Stimulated activated naive CD8-positive, alpha-beta T cell treated with anti-CD3 and anti-CD28 coated beads, Interleukin-15, Interleukin-2, amounts not matched to agents 100 U/mL and 50 U/mL, for 24 hours (primary cell): Measurements from ENCODE around the gene MAGEE2.
"Not testable (repeated sequence)": the region's sequence is repeated elsewhere in the genome, so short reads cannot be mapped to it uniquely, and the experiment has no call there.

Experiments used
- ATAC-seq: fragments of 150-1000 bp; cut with Tn5 transposase; one replicate; pipeline ENCODE4 v1.10.0; 2021
- DNase-seq: peaks from one replicate; pipeline ENCODE4 v3.0.0; 2021

Gene MAGEE2, protein sequence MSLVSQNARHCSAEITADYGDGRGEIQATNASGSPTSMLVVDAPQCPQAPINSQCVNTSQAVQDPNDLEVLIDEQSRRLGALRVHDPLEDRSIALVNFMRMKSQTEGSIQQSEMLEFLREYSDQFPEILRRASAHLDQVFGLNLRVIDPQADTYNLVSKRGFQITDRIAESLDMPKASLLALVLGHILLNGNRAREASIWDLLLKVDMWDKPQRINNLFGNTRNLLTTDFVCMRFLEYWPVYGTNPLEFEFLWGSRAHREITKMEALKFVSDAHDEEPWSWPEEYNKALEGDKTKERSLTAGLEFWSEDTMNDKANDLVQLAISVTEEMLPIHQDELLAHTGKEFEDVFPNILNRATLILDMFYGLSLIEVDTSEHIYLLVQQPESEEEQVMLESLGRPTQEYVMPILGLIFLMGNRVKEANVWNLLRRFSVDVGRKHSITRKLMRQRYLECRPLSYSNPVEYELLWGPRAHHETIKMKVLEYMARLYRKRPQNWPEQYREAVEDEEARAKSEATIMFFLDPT

DNA sequence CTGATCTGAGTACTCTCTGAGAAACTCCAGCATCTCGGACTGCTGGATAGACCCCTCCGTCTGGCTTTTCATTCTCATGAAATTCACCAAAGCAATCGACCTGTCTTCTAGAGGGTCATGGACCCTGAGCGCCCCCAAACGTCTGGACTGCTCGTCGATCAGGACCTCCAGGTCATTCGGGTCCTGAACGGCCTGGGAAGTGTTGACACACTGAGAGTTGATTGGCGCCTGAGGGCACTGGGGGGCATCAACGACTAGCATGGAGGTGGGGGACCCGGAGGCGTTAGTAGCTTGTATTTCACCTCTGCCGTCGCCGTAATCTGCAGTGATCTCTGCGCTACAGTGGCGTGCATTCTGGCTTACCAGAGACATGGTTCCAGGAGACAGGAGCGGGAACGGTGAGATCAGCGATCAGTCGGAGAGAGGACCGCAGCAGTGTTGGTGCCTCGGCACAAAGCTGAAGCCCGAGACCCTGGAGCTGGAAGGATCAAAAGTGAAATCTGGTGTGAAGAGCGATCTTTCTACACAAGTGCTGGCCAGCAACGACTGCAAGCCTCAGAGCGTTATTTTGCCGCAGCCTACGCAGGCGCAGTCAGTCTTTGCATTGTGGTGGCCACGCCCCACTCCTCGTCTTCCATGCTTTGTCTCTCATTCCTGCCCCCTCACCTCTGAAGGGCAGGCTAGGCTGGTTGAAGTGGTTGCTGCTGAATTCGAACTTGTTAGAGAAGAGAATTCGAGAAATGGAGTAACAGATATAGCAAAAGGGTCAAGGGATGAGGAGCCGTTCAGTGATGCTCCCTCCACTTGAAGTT, at the start of gene MAGEE2:
MAGEE2 (minus strand) TSS at position 575 of the 812 bp plus-strand sequence; CDS start at position 372, 203 bp downstream.
- peak; percentile 14 for DNase-seq
- peak; percentile 14 for ATAC-seq

- DNase-seq = no peak
- no peak for ATAC-seq
Observed at GRCh38 chrX:75786290-75786689, 1.2 kb upstream of the MAGEE2 start.

- ATAC-seq = no peak
Observed at GRCh38 chrX:75781611-75782010, 3.4 kb downstream of the MAGEE2 start.

GRCh38 chrX:75768063-75768462, 17.0 kb downstream of the MAGEE2 start:
- ATAC-seq = not testable (repeated sequence)

More at GRCh38 chrX:75781611-75782010, 3.4 kb downstream of the MAGEE2 start:
- DNase-seq = no peak

DNA sequence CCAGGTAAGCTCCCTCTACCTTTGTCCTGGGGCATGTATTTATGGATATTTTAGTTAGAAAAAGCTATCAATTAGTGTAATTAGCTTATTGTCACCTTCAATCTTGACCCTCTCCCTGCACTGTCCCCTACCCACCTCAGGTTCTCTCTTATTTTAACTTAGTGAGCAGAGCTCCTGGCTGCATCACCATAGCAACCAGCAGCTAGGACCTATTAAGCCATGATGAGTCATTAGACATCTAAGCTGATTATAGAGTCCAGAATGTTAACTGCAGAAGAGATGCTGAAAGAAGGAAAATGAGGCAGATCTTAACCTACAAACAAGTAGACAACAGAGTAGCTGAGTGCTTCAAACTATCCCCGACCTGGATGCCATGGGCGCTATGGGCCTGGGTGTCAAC, 36.6 kb downstream of the MAGEE2 start:
- DNase-seq (no peak), ATAC-seq (no peak)

More at GRCh38 chrX:75768063-75768462, 17.0 kb downstream of the MAGEE2 start:
- not testable (repeated sequence) for DNase-seq

DNA sequence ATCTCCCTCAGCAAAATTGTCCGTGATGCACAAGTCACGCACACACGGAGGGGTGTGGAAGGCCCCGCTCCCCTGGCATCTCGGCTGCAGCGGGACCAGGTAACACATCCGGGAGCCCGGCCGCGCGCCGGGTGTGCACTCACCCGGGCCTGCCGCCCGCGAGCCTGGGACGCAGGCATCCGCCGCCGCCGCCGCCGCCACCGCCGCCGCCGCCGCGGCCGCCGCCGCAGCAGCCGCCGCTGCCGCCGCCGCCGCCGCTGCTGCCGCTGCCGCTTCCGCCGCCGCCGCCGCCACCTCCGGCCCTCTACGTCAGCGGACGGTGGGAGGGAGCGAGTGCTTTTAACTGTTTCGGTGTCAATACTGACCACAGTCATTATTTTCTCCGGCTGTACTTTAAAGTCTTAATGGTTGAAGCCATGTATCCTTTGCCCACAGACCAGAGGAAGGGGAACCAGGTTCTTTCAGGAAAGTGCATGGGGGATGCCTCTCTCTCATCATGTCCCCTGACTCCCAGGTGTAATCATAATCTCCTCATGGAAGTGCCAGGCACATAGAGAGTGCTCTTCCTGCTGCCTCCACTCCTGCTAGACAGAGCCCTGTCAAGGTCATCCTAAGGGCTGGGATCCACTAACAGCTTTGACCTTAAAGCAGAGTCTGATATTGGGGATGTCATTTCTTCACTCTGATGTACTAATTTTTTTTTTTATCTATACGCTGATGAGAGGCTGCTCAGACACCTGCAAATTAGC, 38.0 kb downstream of the MAGEE2 start:
- ATAC-seq (peak; percentile 68), DNase-seq (peak; percentile 45)
